Measurements from ENCODE around the gene MBD3L5.
"Not testable (repeated sequence)": the region's sequence is repeated elsewhere in the genome, so short reads cannot be mapped to it uniquely, and the experiment has no call there.

The MBD3L5 gene

GRCh38 chr19:7030278-7030677 is at the start of gene MBD3L5:
Gene MBD3L5, plus strand, starts transcription at chr19:7030578. Its CDS starts 34 bp downstream, at chr19:7030612.
- not testable (repeated sequence) for DNase-seq

- no peak for DNase-seq
Measured at GRCh38 chr19:6983448-6983847, 46.9 kb upstream of the MBD3L5 start.

GRCh38 chr19:6987850-6988249 is 42.5 kb upstream of the MBD3L5 start:
- no peak for DNase-seq

- DNase-seq: no peak
Measured at GRCh38 chr19:6988257-6988656, 42.1 kb upstream of the MBD3L5 start.

- DNase-seq: no peak
Measured at GRCh38 chr19:6995054-6995453, 35.3 kb upstream of the MBD3L5 start.

GRCh38 chr19:6996810-6997209 is 33.6 kb upstream of the MBD3L5 start:
- DNase-seq: no peak

GRCh38 chr19:6997679-6998445 is 32.5 kb upstream of the MBD3L5 start:
- no peak for DNase-seq

- DNase-seq: no peak
Measured at GRCh38 chr19:6999933-7000332, 30.4 kb upstream of the MBD3L5 start.

GRCh38 chr19:7000333-7000732 is 30.0 kb upstream of the MBD3L5 start:
- DNase-seq: no peak

- DNase-seq: no peak
Measured at GRCh38 chr19:7000816-7001215, 29.6 kb upstream of the MBD3L5 start.

GRCh38 chr19:7004313-7004931 is 26.0 kb upstream of the MBD3L5 start:
- DNase-seq: no peak

GRCh38 chr19:7006135-7006704 is 24.2 kb upstream of the MBD3L5 start:
- no peak for DNase-seq

- DNase-seq: no peak
Measured at GRCh38 chr19:7007859-7008258, 22.5 kb upstream of the MBD3L5 start.

GRCh38 chr19:7010722-7011593 is 19.4 kb upstream of the MBD3L5 start:
- DNase-seq: no peak

GRCh38 chr19:7013678-7014077 is 16.7 kb upstream of the MBD3L5 start:
- DNase-seq: no peak

- DNase-seq: no peak
Measured at GRCh38 chr19:7018828-7019227, 11.6 kb upstream of the MBD3L5 start.

GRCh38 chr19:7021331-7021730 is 9.0 kb upstream of the MBD3L5 start, which contains the start of gene MBD3L2B:
Gene MBD3L2B, minus strand, starts transcription at chr19:7021431. Its CDS starts 34 bp downstream, at chr19:7021397.
- DNase-seq: not testable (repeated sequence)

- not testable (repeated sequence) for DNase-seq
Measured at GRCh38 chr19:7028790-7029189, 1.6 kb upstream of the MBD3L5 start.

GRCh38 chr19:7040079-7040478 is 9.7 kb downstream of the MBD3L5 start, which contains the start of gene MBD3L4:
Gene MBD3L4, minus strand, starts transcription at chr19:7040179. Its CDS starts 35 bp downstream, at chr19:7040144.
- DNase-seq: not testable (repeated sequence)

GRCh38 chr19:7041563-7041962 is 11.2 kb downstream of the MBD3L5 start:
- DNase-seq: not testable (repeated sequence)

- not testable (repeated sequence) for DNase-seq
Measured at GRCh38 chr19:7049021-7049420, 18.6 kb downstream of the MBD3L5 start, which contains the start of gene MBD3L2. Gene MBD3L2, plus strand, starts transcription at chr19:7049321. Its CDS starts 53 bp downstream, at chr19:7049374.

- not testable (repeated sequence) for DNase-seq
Measured at GRCh38 chr19:7051421-7051820, 21.0 kb downstream of the MBD3L5 start.

GRCh38 chr19:7052896-7053295 is 22.5 kb downstream of the MBD3L5 start:
- not testable (repeated sequence) for DNase-seq
